GM13976 (cell line): ENCODE data around the gene RPS17.

Experiments used
- DNase-seq: peaks from one replicate; pipeline ENCODE4 v3.0.0; 2012; ENCODE audit warnings: low spot score
- CTCF ChIP-seq: IDR thresholded peaks from 2 replicates; pipeline ENCODE4 v1.5.1; 2012; ENCODE audit warnings: borderline replicate concordance, mild to moderate bottlenecking; ENCODE audit not compliant: insufficient read depth; ENCODE audit errors: extremely low read depth, missing control alignments, control extremely low read depth
- in situ Hi-C: fragments of 300-500 bp; cut with MboI; formaldehyde crosslinking; loops from one replicate; pipeline ENCODE4 v1.12.0; 2022; ENCODE audit warnings: low sequenced_read_pairs, mixed read lengths, inconsistent platforms; ENCODE audit not compliant: unreplicated experiment

Gene RPS17

GRCh38 chr15:82551646-82552247 lies 11.5 kb upstream of the RPS17 start:
- in situ Hi-C loops: no loop called here
- no peak for DNase-seq

DNA sequence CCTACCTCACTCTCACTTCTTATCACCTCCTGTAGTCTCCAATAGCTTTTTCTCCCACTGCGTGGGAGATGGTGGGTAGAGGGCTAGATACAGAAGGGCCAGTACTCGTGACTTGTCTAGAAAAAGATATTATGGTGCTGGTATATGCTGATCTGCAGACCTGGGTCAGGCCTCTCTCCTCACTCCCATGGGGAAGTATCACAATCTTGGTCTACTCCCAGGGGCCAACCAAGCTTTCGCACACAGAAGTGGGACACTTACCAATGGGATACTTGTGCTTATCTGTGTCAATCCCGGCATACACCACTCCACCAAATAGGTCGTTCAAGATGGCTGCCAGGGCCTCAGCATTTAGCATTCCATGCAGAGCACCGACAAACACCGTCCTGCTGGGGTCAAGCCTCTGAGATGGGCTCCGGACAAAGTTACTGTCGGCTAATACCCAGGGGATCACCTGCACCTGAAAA lies 9.0 kb upstream of the RPS17 start:
- no peak for DNase-seq
- in situ Hi-C loops: no loop called here
- no peak for TF ChIP-seq CTCF

More at GRCh38 chr15:82551646-82552247, 11.5 kb upstream of the RPS17 start:
- no peak for TF ChIP-seq CTCF

DNA sequence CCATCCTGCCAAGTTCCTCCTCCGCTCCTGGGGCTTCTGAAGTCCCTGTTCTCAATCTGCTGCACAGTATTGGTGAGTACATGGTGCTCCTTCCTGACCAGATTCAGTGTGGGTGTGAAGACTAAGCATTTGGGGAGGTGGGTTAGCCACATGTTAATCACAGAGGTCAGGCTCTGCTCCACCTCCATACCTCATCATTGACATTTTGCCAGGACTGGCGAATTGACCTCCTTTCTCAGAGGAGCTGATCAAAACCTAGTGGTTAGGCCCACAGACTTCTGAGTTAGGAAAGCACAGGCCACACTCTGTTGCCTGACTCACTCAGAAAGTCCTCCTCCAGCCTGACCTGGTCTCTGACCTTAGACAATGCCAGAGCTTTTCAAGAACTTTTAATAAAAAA lies 8.4 kb upstream of the RPS17 start:
- peak; percentile 44 for DNase-seq
- TF ChIP-seq CTCF: no peak
- in situ Hi-C loops: no loop called here

DNA sequence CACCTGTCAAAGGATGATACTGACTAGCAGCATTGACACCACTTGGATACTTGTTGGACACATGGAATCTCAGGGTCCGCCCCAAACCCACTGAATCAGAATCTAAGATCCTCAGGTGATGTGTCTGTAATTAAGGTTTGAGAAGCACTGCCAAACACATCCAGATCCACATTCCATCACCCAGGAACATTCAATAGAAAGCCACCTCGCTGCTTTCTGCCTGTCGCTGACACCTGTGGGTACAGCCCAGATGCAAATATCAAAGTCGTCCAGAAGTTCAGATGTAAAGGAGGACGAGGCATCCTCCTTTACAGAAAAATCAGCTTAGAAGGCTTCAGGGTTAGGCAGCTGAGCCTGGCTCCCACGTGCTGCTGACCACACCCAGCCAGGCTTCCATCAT lies 5.2 kb upstream of the RPS17 start:
- in situ Hi-C loops: no loop called here
- TF ChIP-seq CTCF: no peak
- no peak for DNase-seq

GRCh38 chr15:82545002-82545401 lies 4.7 kb upstream of the RPS17 start:
- in situ Hi-C loops: no loop called here
- no peak for DNase-seq
- no peak for TF ChIP-seq CTCF

DNA sequence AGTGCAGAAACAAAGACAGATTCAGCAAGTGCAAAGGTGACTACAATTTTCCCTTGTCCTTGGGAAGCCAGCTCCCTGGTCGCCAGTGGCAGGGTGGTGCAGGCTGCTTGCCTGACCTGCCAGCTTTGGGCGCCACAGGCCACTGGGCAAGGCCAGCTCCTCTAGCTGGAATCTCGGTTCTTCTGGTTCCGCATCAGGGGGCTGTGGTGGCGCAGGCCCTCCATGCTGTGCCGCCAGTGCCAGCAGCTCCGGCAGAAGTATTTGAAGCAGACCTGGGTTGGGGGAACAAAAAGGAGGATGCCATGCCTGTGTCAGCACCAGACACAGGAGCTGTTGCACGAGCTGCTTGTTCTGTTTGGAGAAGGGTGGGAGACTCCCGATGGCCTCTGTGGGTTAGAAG lies 4.2 kb upstream of the RPS17 start:
- in situ Hi-C loops: no loop called here
- no peak for TF ChIP-seq CTCF
- DNase-seq: no peak
